CD4-positive, alpha-beta T cell (primary cell): Measurements from ENCODE around the gene ANAPC10. TPM values are rescaled to one million over a fixed set of nuclear protein-coding genes. Genes with fewer than 3 reads are reported as not detected.

Source experiments
- ATAC-seq: fragments of 200-7000 bp; cut with Tn5 transposase; one replicate; pipeline ENCODE4 v1.10.0; 2022; ENCODE audit warnings: mild to moderate bottlenecking; ENCODE audit not compliant: poor library complexity
- CTCF ChIA-PET: fragments of 350-600 bp; sonication (Branson Sonifier 250); formaldehyde crosslinking; loops from one replicate; lab custom pipeline; 2021; ENCODE audit warnings: antibody characterized with exemption, inconsistent platforms; lab: Charles Lee
- POLR2A ChIA-PET: fragments of 350-600 bp; sonication (Branson Sonifier 250); formaldehyde crosslinking; loops from one replicate; lab custom pipeline; 2021; ENCODE audit warnings: antibody characterized with exemption, inconsistent platforms; lab: Charles Lee
- DNase-seq, 14 experiments: peaks; one replicate each; pipeline ENCODE4 v3.0.0-alpha.2; 2013 to 2020; ENCODE audit warnings: mixed read lengths in 2 of 14
- H3K27ac ChIP-seq, 2 donors: one replicate each; pipeline versions ENCODE4 v1.5.1 to v1.7.0; 2013; ENCODE audit warnings: low read length in 2 of 2, low read depth in 1 of 2, mild to moderate bottlenecking in 1 of 2
- H3K27me3 ChIP-seq, 2 experiments: 1 replicate in 1 of 2; 2 replicates in 1 of 2; pipeline versions ENCODE4 v1.6.1 to v1.7.0; 2013; ENCODE audit warnings: low read length in 2 of 2, control low read depth in 1 of 2, mild to moderate bottlenecking in 1 of 2, moderate library complexity in 1 of 2; ENCODE audit not compliant: insufficient read depth in 2 of 2, control insufficient read depth in 1 of 2
- H3K36me3 ChIP-seq: one replicate; pipeline ENCODE4 v1.6.1; 2013; ENCODE audit warnings: low read length, control low read depth; ENCODE audit not compliant: insufficient read depth
- H3K4me1 ChIP-seq: one replicate; pipeline ENCODE4 v1.6.1; 2013; ENCODE audit warnings: low read length, control low read depth; ENCODE audit not compliant: insufficient read depth
- H3K4me3 ChIP-seq: one replicate; pipeline ENCODE4 v1.5.1; 2013; ENCODE audit warnings: mild to moderate bottlenecking, low read length, moderate library complexity
- H3K9me3 ChIP-seq, 2 experiments: 1 replicate in 1 of 2; 2 replicates in 1 of 2; pipeline versions ENCODE4 v1.6.1 to v1.7.0; 2013; ENCODE audit warnings: low read length in 2 of 2, mild to moderate bottlenecking in 2 of 2, control low read depth in 1 of 2, moderate library complexity in 1 of 2; ENCODE audit not compliant: control insufficient read depth in 1 of 2, insufficient read depth in 1 of 2
- H3K27ac Mint-ChIP-seq: one replicate; pipeline ENCODE4 v1.8.0; 2020; ENCODE audit warnings: mixed read lengths
- H3K27me3 Mint-ChIP-seq: one replicate; pipeline ENCODE4 v1.8.0; 2021; ENCODE audit warnings: mixed read lengths
- H3K36me3 Mint-ChIP-seq: one replicate; pipeline ENCODE4 v1.8.0; 2021; ENCODE audit warnings: low read depth, mixed read lengths
- H3K4me1 Mint-ChIP-seq: one replicate; pipeline ENCODE4 v1.8.0; 2021; ENCODE audit warnings: low read depth, mixed read lengths
- H3K4me3 Mint-ChIP-seq: one replicate; pipeline ENCODE4 v1.8.0; 2020; ENCODE audit warnings: mild to moderate bottlenecking, mixed read lengths
- H3K9me3 Mint-ChIP-seq: one replicate; pipeline ENCODE4 v1.8.0; 2020; ENCODE audit warnings: mixed read lengths
- CTCF ChIP-seq: fragments of 200-600 bp; IDR thresholded peaks from one replicate; pipeline ENCODE4 v1.8.0; 2022; ENCODE audit warnings: antibody characterized with exemption, mild to moderate bottlenecking
- intact Hi-C, 2 experiments: fragments of 100-400 bp; cut with DNase I in 1 of 2; cut with micrococcal nuclease in 1 of 2; formaldehyde crosslinking; loops; one replicate each; pipeline versions ENCODE4 v1.15.1 to v1.9.0; 2023 to 2025; cut with DNase I, micrococcal nuclease
- total RNA-seq, 174 experiments: library from RNA in 2 of 174; stranded (reverse) in 2 of 174; gene quantifications; one replicate each; pipeline ENCODE4 v1.2.3 and lab custom pipeline; 2021 to 2026

The ANAPC10 gene
- total RNA-seq, 2 experiments from 2014 or later = 25.8 to 27.5 TPM

GRCh38 chr4:144989306-144989705 lies 108.7 kb downstream of the ANAPC10 start:
- Mint-ChIP-seq H3K27ac (no peak overlapping the region), H3K4me1 (no peaks in the 10 kb centered on the region)
- ATAC-seq = no peak

GRCh38 chr4:144985531-144985930 lies 112.5 kb downstream of the ANAPC10 start:
- peaks cover 0 to 5% of the 10 kb centered on the region in 2 experiments for H3K9me3 ChIP-seq
- H3K36me3 ChIP-seq = no peaks in the 10 kb centered on the region
- no peak overlapping the region for H3K4me3 ChIP-seq
- ATAC-seq (no peak), DNase-seq (no peak)
- POLR2A ChIA-PET = no interaction called here
- no peak for TF ChIP-seq CTCF
- intact Hi-C loops = no loop called here
- H3K27me3 Mint-ChIP-seq = no peaks in the 10 kb centered on the region
- peaks cover 19% of the 10 kb centered on the region for H3K36me3 Mint-ChIP-seq
- CTCF ChIA-PET = no interaction called here
- no peaks in the 10 kb centered on the region for H3K27me3 ChIP-seq
- peaks cover 2% of the 10 kb centered on the region for H3K9me3 Mint-ChIP-seq
- no peak overlapping the region for H3K27ac ChIP-seq
- H3K4me1 ChIP-seq = no peaks in the 10 kb centered on the region
- no peak overlapping the region for H3K4me3 Mint-ChIP-seq
- H3K27ac Mint-ChIP-seq = no peak overlapping the region
- no peaks in the 10 kb centered on the region for H3K4me1 Mint-ChIP-seq

More at GRCh38 chr4:144989306-144989705, 108.7 kb downstream of the ANAPC10 start:
- no peak for TF ChIP-seq CTCF
- DNase-seq = no peak
- H3K9me3 Mint-ChIP-seq = peaks cover 5% of the 10 kb centered on the region
- Histone ChIP-seq H3K4me1 (no peaks in the 10 kb centered on the region), H3K4me3 (no peak overlapping the region), H3K27ac (no peak overlapping the region), H3K27me3 (no peaks in the 10 kb centered on the region), H3K36me3 (no peaks in the 10 kb centered on the region), H3K9me3 (no peaks in the 10 kb centered on the region)
- no peaks in the 10 kb centered on the region for H3K27me3 Mint-ChIP-seq
- H3K4me3 Mint-ChIP-seq = no peak overlapping the region
- ChIA-PET POLR2A (no interaction called here), CTCF (no interaction called here)
- intact Hi-C loops = no loop called here
- peaks cover 38% of the 10 kb centered on the region for H3K36me3 Mint-ChIP-seq

GRCh38 chr4:144985014-144985413 lies 113.0 kb downstream of the ANAPC10 start:
- ATAC-seq (no peak), DNase-seq (no peak)
- ChIA-PET CTCF (no interaction called here), POLR2A (no interaction called here)
- Histone ChIP-seq H3K4me1 (no peaks in the 10 kb centered on the region), H3K36me3 (no peaks in the 10 kb centered on the region), H3K9me3 (peaks cover 0 to 5% of the 10 kb centered on the region in 2 experiments), H3K4me3 (no peak overlapping the region), H3K27me3 (no peaks in the 10 kb centered on the region), H3K27ac (no peak overlapping the region)
- Mint-ChIP-seq H3K27me3 (no peaks in the 10 kb centered on the region), H3K4me1 (no peaks in the 10 kb centered on the region), H3K36me3 (peaks cover 14% of the 10 kb centered on the region), H3K4me3 (no peak overlapping the region), H3K27ac (no peak overlapping the region), H3K9me3 (peaks cover 6% of the 10 kb centered on the region)
- intact Hi-C loops = no loop called here
- no peak for TF ChIP-seq CTCF
